OCI-LY7 (cell line): ENCODE data around the gene SLC20A1. TPM values are rescaled to one million over a fixed set of nuclear protein-coding genes. Genes with fewer than 3 reads are reported as not detected.

Experiments
- BruUV-seq: library from RNA; stranded (reverse); fragments of 400-500 nt; replicated peaks from 2 replicates; lab custom pipeline; 2021; lab: Mats Ljungman, UMichigan
- CTCF ChIA-PET: fragments of 300-600 bp; sonication (Branson Sonifier 250); formaldehyde crosslinking; loops from one replicate; lab custom pipeline; 2022; ENCODE audit warnings: antibody characterized with exemption; ENCODE audit not compliant: unreplicated experiment; lab: Charles Lee
- POLR2A ChIA-PET: fragments of 300-600 bp; sonication (Branson Sonifier 250); formaldehyde crosslinking; loops from one replicate; lab custom pipeline; 2022; ENCODE audit warnings: antibody characterized with exemption; lab: Charles Lee
- DNase-seq: peaks from one replicate; pipeline ENCODE4 v3.0.0-alpha.2; 2015; ENCODE audit warnings: low spot score
- H2AFZ ChIP-seq: fragments of 200-600 bp; sonication (generic), shearing (Covaris generic); 2 replicates; pipeline ENCODE4 v1.6.1; 2014; ENCODE audit warnings: mild to moderate bottlenecking, antibody characterized with exemption, low read length, moderate library complexity
- H3K27ac ChIP-seq: fragments of 200-600 bp; sonication (generic); 2 replicates; pipeline ENCODE4 v1.5.1; 2014; ENCODE audit warnings: mixed run types, low read depth, mild to moderate bottlenecking, moderate library complexity, low read length, inconsistent platforms; ENCODE audit not compliant: poor library complexity, severe bottlenecking
- H3K36me3 ChIP-seq: fragments of 200-600 bp; sonication (generic); 2 replicates; pipeline ENCODE4 v1.6.1; 2014; ENCODE audit warnings: mild to moderate bottlenecking, antibody characterized with exemption, low read length, moderate library complexity, mixed read lengths; ENCODE audit not compliant: insufficient read depth
- H3K4me1 ChIP-seq: fragments of 200-600 bp; sonication (generic); 2 replicates; pipeline ENCODE4 v1.5.1; 2014; ENCODE audit warnings: mild to moderate bottlenecking, low read length; ENCODE audit not compliant: insufficient read depth, poor library complexity, severe bottlenecking
- H3K4me2 ChIP-seq: fragments of 200-600 bp; sonication (generic); 2 replicates; pipeline ENCODE4 v1.6.1; 2014; ENCODE audit warnings: mild to moderate bottlenecking, low read length
- H3K4me3 ChIP-seq: fragments of 200-600 bp; sonication (generic); 2 replicates; pipeline ENCODE4 v1.5.1; 2014; ENCODE audit warnings: mild to moderate bottlenecking, low read depth, low read length; ENCODE audit not compliant: poor library complexity, severe bottlenecking
- H3K79me2 ChIP-seq: fragments of 200-600 bp; sonication (generic); 2 replicates; pipeline ENCODE4 v1.6.1; 2016; ENCODE audit warnings: low read depth, mild to moderate bottlenecking, low read length, moderate library complexity, mixed read lengths; ENCODE audit not compliant: insufficient read depth
- H3K9me2 ChIP-seq: fragments of 200-600 bp; sonication (generic); 2 replicates; pipeline ENCODE4 v1.6.1; 2016; ENCODE audit warnings: mild to moderate bottlenecking, low read length, mixed read lengths; ENCODE audit not compliant: insufficient read depth
- H3K9me3 ChIP-seq: fragments of 200-600 bp; sonication (generic); 2 replicates; pipeline ENCODE4 v1.6.1; 2014; ENCODE audit warnings: mild to moderate bottlenecking, mixed run types, low read length, mixed read lengths
- H4K20me1 ChIP-seq: fragments of 200-600 bp; sonication (generic); 2 replicates; pipeline ENCODE4 v1.6.1; 2014; ENCODE audit warnings: mild to moderate bottlenecking, antibody characterized with exemption, low read length, moderate library complexity, mixed read lengths; ENCODE audit not compliant: insufficient read depth
- CTCF ChIP-seq: fragments of 200-600 bp; sonication (generic); conservative IDR thresholded peaks from 2 replicates; pipeline ENCODE4 v1.5.1; 2014; ENCODE audit warnings: mild to moderate bottlenecking, antibody characterized with exemption, low read length, moderate library complexity, mixed read lengths
- EZH2phosphoT487 ChIP-seq: fragments of 200-600 bp; sonication (generic); IDR thresholded peaks from 2 replicates; pipeline ENCODE4 v1.6.1; 2018; ENCODE audit warnings: low read depth, borderline replicate concordance, mild to moderate bottlenecking, mixed run types, antibody characterized with exemption, low read length, moderate library complexity, mixed read lengths
- intact Hi-C: fragments of 100-400 bp; cut with micrococcal nuclease; formaldehyde crosslinking; loops from one replicate; pipeline ENCODE4 v1.10.0; 2022; ENCODE audit not compliant: unreplicated experiment
- total RNA-seq, 2 experiments: library from RNA; depleted of rRNA in 1 of 2; stranded (reverse); fragments of >200 nt in 1 of 2; shearing (Covaris generic) in 1 of 2; gene quantifications; 2 replicates each; pipeline ENCODE4 v1.2.3, GENCODE V29; 2014 to 2022

SLC20A1 gene
- total RNA-seq, 2 experiments from 2014 or later, result 64.8 to 89.5 TPM

DNA sequence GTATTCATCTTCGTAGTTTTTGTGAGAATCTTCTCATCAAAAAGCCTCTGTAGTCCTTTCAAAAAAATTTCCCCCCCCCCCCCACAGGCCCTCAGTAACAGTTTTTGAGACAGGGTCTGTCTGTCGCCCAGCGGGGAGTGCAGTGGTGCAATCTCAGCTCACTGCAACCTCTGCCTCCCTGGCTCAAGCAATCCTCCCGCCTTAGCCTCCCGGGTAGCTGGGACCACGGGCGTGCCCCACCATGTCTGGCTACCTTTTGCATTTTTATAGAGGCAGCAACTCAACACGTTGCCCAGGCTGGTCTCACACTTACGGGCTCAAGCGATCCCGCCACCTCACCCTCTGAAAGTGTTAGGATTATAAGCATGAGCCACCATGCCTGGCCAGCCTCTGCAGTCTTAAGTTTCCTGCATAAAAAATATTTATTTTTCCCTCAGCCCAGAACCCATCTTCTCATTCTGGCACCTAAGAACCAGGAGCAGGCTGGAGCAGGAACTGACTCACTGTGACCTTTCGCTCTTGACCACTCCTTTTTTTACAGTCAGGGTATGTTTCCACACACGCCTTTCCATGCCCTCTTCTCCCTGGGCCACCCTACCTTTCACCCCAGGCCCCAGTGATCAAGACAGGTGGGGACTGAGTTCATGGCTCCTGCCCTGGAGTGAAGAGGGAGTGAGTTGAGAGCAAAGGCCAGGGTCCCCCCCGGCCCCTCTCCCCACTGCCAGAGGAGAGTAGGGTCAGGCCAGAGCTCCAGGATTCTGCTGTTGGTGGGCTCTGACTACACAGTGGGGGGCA, 42.5 kb downstream of the SLC20A1 start:
- H3K79me2 ChIP-seq, result no peaks in the 10 kb centered on the region
- H3K4me3 ChIP-seq, result no peak overlapping the region
- DNase-seq, result no peak
- TF ChIP-seq EZH2phosphoT487 (no peak), CTCF (no peak)
- no peak overlapping the region for H3K4me2 ChIP-seq
- BruUV-seq, result no TSS peak
- no peaks in the 10 kb centered on the region for H4K20me1 ChIP-seq
- peaks cover 39% of the 10 kb centered on the region for H3K4me1 ChIP-seq
- no peaks in the 10 kb centered on the region for H3K9me2 ChIP-seq
- intact Hi-C loops, result no loop called here
- no peaks in the 10 kb centered on the region for H3K36me3 ChIP-seq
- CTCF ChIA-PET, result no interaction called here
- H3K27ac ChIP-seq, result no peak overlapping the region
- H2AFZ ChIP-seq, result no peak overlapping the region
- POLR2A ChIA-PET, result no interaction called here
- H3K9me3 ChIP-seq, result no peaks in the 10 kb centered on the region

- Histone ChIP-seq H3K4me2 (peak overlapping the region; percentile 49; the same call in 1 of the 2 replicates), H3K4me3 (no peak overlapping the region), H3K4me1 (peaks cover 12% of the 10 kb centered on the region), H3K27ac (no peak overlapping the region), H3K36me3 (no peaks in the 10 kb centered on the region), H2AFZ (peak overlapping the region; percentile 75), H4K20me1 (no peaks in the 10 kb centered on the region), H3K9me2 (no peaks in the 10 kb centered on the region), H3K79me2 (no peaks in the 10 kb centered on the region), H3K9me3 (no peaks in the 10 kb centered on the region)
- DNase-seq, result peak; percentile 76
- CTCF ChIA-PET, result interaction anchor here (1.2 kb wide), 1 partner anchor 34 kb away, joined by 3 read pairs; no protein-coding TSS in a partner anchor
- BruUV-seq, result no TSS peak
- intact Hi-C loops, result loop anchor here (1.0 to 5.0 kb wide), 3 partner anchors 36 to 65 kb away; no protein-coding TSS in a partner anchor
- no peak for TF ChIP-seq EZH2phosphoT487
- TF ChIP-seq CTCF, result peak; percentile 80
- POLR2A ChIA-PET, result interaction anchor here (0.6 to 1.1 kb wide), 2 partner anchors 13 to 20 kb away, joined by 3 to 4 read pairs; no protein-coding TSS in a partner anchor
Measured at GRCh38 chr2:112690853-112691401, 45.2 kb downstream of the SLC20A1 start.
